H9 (cell line): ENCODE data around the gene FAM174C. TPM values are rescaled to one million over a fixed set of nuclear protein-coding genes. Genes with fewer than 3 reads are reported as not detected.

ENCODE experiments used
- DNase-seq: peaks from one replicate; pipeline ENCODE4 v3.0.0-alpha.2; 2017
- H2AFZ ChIP-seq: one replicate; pipeline ENCODE4 v1.6.1; 2013; ENCODE audit warnings: mild to moderate bottlenecking, low read length, control low read depth, moderate library complexity
- H2AK5ac ChIP-seq: 2 replicates; pipeline ENCODE4 v1.6.1; 2013; ENCODE audit warnings: low read length, control low read depth, mixed read lengths; ENCODE audit not compliant: insufficient read length
- H2BK120ac ChIP-seq: one replicate; pipeline ENCODE4 v1.6.1; 2013; ENCODE audit warnings: low read depth, mild to moderate bottlenecking, low read length, control low read depth, inconsistent platforms; ENCODE audit not compliant: poor library complexity, severe bottlenecking
- H2BK12ac ChIP-seq: 2 replicates; pipeline ENCODE4 v1.6.1; 2013; ENCODE audit warnings: low read length, control low read depth, mixed read lengths, low read depth; ENCODE audit not compliant: insufficient read length
- H2BK15ac ChIP-seq: 2 replicates; pipeline ENCODE4 v1.6.1; 2013; ENCODE audit warnings: low read depth, low read length, control low read depth
- H2BK20ac ChIP-seq: one replicate; pipeline ENCODE4 v1.6.1; 2013; ENCODE audit warnings: low read depth, mild to moderate bottlenecking, low read length, control low read depth, inconsistent platforms; ENCODE audit not compliant: poor library complexity, severe bottlenecking
- H2BK5ac ChIP-seq: 2 replicates; pipeline ENCODE4 v1.6.1; 2013; ENCODE audit warnings: low read length, control low read depth, mixed read lengths; ENCODE audit not compliant: insufficient read length
- H3K14ac ChIP-seq: 2 replicates; pipeline ENCODE4 v1.6.1; 2013; ENCODE audit warnings: low read length, control low read depth; ENCODE audit not compliant: insufficient read depth
- H3K18ac ChIP-seq: 2 replicates; pipeline ENCODE4 v1.6.1; 2013; ENCODE audit warnings: low read depth, mild to moderate bottlenecking, mixed read lengths, low read length, control low read depth; ENCODE audit not compliant: insufficient read length
- H3K23ac ChIP-seq: 2 replicates; pipeline ENCODE4 v1.6.1; 2013; ENCODE audit warnings: low read length, control low read depth, mixed read lengths, low read depth; ENCODE audit not compliant: insufficient read length
- H3K23me2 ChIP-seq: 2 replicates; pipeline ENCODE4 v1.6.1; 2013; ENCODE audit warnings: low read depth, mild to moderate bottlenecking, mixed read lengths, low read length, control low read depth; ENCODE audit not compliant: insufficient read length, poor library complexity, severe bottlenecking
- H3K27ac ChIP-seq: 2 replicates; pipeline ENCODE4 v1.5.1; 2013; ENCODE audit warnings: low read length, control low read depth, mixed read lengths, low read depth; ENCODE audit not compliant: insufficient read length
- H3K27me3 ChIP-seq: 2 replicates; pipeline ENCODE4 v1.6.1; 2013; ENCODE audit warnings: low read length, control low read depth, inconsistent platforms; ENCODE audit not compliant: insufficient read depth
- H3K4ac ChIP-seq: 2 replicates; pipeline ENCODE4 v1.6.1; 2013; ENCODE audit warnings: low read depth, mild to moderate bottlenecking, control low read depth, inconsistent platforms, low read length, moderate library complexity
- H3K4me1 ChIP-seq: 2 replicates; pipeline ENCODE4 v1.6.1; 2013; ENCODE audit warnings: low read length, control low read depth, inconsistent platforms; ENCODE audit not compliant: insufficient read depth
- H3K4me2 ChIP-seq: 2 replicates; pipeline ENCODE4 v1.6.1; 2013; ENCODE audit warnings: low read length, control low read depth, mixed read lengths; ENCODE audit not compliant: insufficient read length, insufficient read depth
- H3K56ac ChIP-seq: 2 replicates; pipeline ENCODE4 v1.6.1; 2013; ENCODE audit warnings: low read depth, mild to moderate bottlenecking, mixed read lengths, low read length, control low read depth; ENCODE audit not compliant: insufficient read length
- H3K79me1 ChIP-seq: 2 replicates; pipeline ENCODE4 v1.6.1; 2013; ENCODE audit warnings: low read depth, mild to moderate bottlenecking, moderate library complexity, low read length, control low read depth, inconsistent platforms; ENCODE audit not compliant: insufficient read depth, poor library complexity, severe bottlenecking
- H3K79me2 ChIP-seq: 2 replicates; pipeline ENCODE4 v1.6.1; 2013; ENCODE audit warnings: low read length, control low read depth, inconsistent platforms; ENCODE audit not compliant: insufficient read depth
- H3K9ac ChIP-seq: 2 replicates; pipeline ENCODE4 v1.6.1; 2013; ENCODE audit warnings: low read length, control low read depth, mixed read lengths; ENCODE audit not compliant: insufficient read length; ENCODE audit errors: extremely low read depth
- H3K9me3 ChIP-seq: one replicate; pipeline ENCODE4 v1.6.1; 2013; ENCODE audit warnings: low read depth, low read length, inconsistent platforms; ENCODE audit not compliant: control insufficient read depth
- H3T11ph ChIP-seq: one replicate; pipeline ENCODE4 v1.6.1; 2013; ENCODE audit warnings: mild to moderate bottlenecking, low read length, control low read depth, inconsistent platforms
- H4K20me1 ChIP-seq: one replicate; pipeline ENCODE4 v1.6.1; 2013; ENCODE audit not compliant: control insufficient read depth, insufficient read length, insufficient read depth
- H4K5ac ChIP-seq: 2 replicates; pipeline ENCODE4 v1.6.1; 2013; ENCODE audit warnings: low read depth, mild to moderate bottlenecking, mixed read lengths, low read length, control low read depth; ENCODE audit not compliant: insufficient read length
- H4K8ac ChIP-seq: replicated peaks from 2 replicates; pipeline ENCODE4 v1.6.1; 2013; ENCODE audit warnings: low read length, control low read depth, mixed read lengths, low read depth; ENCODE audit not compliant: insufficient read length
- H4K91ac ChIP-seq: 2 replicates; pipeline ENCODE4 v1.6.1; 2013; ENCODE audit warnings: low read depth, mild to moderate bottlenecking, moderate library complexity, mixed read lengths, low read length, control low read depth; ENCODE audit not compliant: insufficient read length
- H3K27ac Mint-ChIP-seq, 3 experiments: 2 replicates in 2 of 3; 3 replicates in 1 of 3; pipeline ENCODE4 v1.8.0; 2020 to 2021; ENCODE audit warnings: mixed read lengths in 3 of 3, mild to moderate bottlenecking in 1 of 3, moderate library complexity in 1 of 3
- H3K27me3 Mint-ChIP-seq: 2 replicates; pipeline ENCODE4 v1.8.0; 2021; ENCODE audit warnings: low read depth, mild to moderate bottlenecking, moderate library complexity, mixed read lengths
- H3K36me3 Mint-ChIP-seq, 3 experiments: 2 replicates in 2 of 3; 3 replicates in 1 of 3; pipeline ENCODE4 v1.8.0; 2020 to 2021; ENCODE audit warnings: low read depth in 3 of 3, mixed read lengths in 3 of 3; ENCODE audit not compliant: insufficient read depth in 1 of 3
- H3K4me1 Mint-ChIP-seq, 2 experiments: 2 replicates each; pipeline ENCODE4 v1.8.0; 2020; ENCODE audit warnings: mixed read lengths in 2 of 2
- H3K4me3 Mint-ChIP-seq, 2 experiments: 2 replicates in 1 of 2; 3 replicates in 1 of 2; pipeline ENCODE4 v1.8.0; 2020 to 2021; ENCODE audit warnings: mild to moderate bottlenecking in 2 of 2, mixed read lengths in 2 of 2, moderate library complexity in 1 of 2
- H3K9me3 Mint-ChIP-seq, 2 experiments: 2 replicates in 1 of 2; 3 replicates in 1 of 2; pipeline ENCODE4 v1.8.0; 2020; ENCODE audit warnings: mild to moderate bottlenecking in 2 of 2, mixed read lengths in 2 of 2, moderate library complexity in 1 of 2
- CTCF ChIP-seq: fragments of 200-600 bp; sonication (generic); conservative IDR thresholded peaks from 3 replicates; pipeline ENCODE4 v1.8.0; 2021; ENCODE audit warnings: antibody characterized with exemption, mild to moderate bottlenecking
- WGBS: extraction: QIAGEN DNeasy Blood & Tissue Kit; methylation state at CpG from one replicate; pipeline ENCODE4 v1.1.7; 2013; ENCODE audit warnings: missing lambda C conversion rate, low lambda C conversion rate, mixed read lengths; ENCODE audit not compliant: insufficient read length; ENCODE audit errors: extremely low coverage; 5-methylcytosine and 5-hydroxymethylcytosine counted together
- total RNA-seq: library from RNA; stranded (reverse); gene quantifications from 2 replicates; pipeline ENCODE4 v1.2.1, GENCODE V29; 2021

Gene FAM174C
- total RNA-seq, 1 experiment from 2014 or later: 63.0 TPM

GRCh38 chr19:1327125-1327524, 51.8 kb downstream of the FAM174C start:
- Histone ChIP-seq H4K5ac (no peak overlapping the region), H3K14ac (no peak overlapping the region), H4K20me1 (no peaks in the 10 kb centered on the region), H2BK15ac (no peak overlapping the region), H3K9ac (no peak overlapping the region), H3K4me2 (no peak overlapping the region), H3K9me3 (no peaks in the 10 kb centered on the region), H2BK20ac (no peak overlapping the region), H3K23me2 (no peaks in the 10 kb centered on the region), H2BK12ac (no peak overlapping the region), H3K27ac (no peak overlapping the region), H2AFZ (no peak overlapping the region), H3K23ac (no peak overlapping the region), H3T11ph (no peak overlapping the region), H3K56ac (no peak overlapping the region), H3K4me1 (no peaks in the 10 kb centered on the region), H2AK5ac (no peak overlapping the region), H2BK120ac (no peak overlapping the region), H3K4ac (no peak overlapping the region), H3K79me1 (no peaks in the 10 kb centered on the region), H2BK5ac (no peak overlapping the region), H4K91ac (no peak overlapping the region), H3K27me3 (no peaks in the 10 kb centered on the region), H3K18ac (no peak overlapping the region), H4K8ac (no peak overlapping the region), H3K79me2 (no peaks in the 10 kb centered on the region)
- peak overlapping the region in 2 of 3 experiments; percentile 15 to 81; a peak in 2 of 7 replicates for H3K27ac Mint-ChIP-seq
- H3K9me3 Mint-ChIP-seq: no peaks in the 10 kb centered on the region; a peak in 1 of 5 replicates
- H3K4me1 Mint-ChIP-seq: peaks cover 0 to 7% of the 10 kb centered on the region in 2 experiments; a peak in 2 of 4 replicates
- no CpG with 5 or more reads among the region's 14 CpGs for WGBS
- no peak overlapping the region for H3K4me3 Mint-ChIP-seq
- peaks cover 2% of the 10 kb centered on the region; the same call in 1 of the 2 replicates for H3K27me3 Mint-ChIP-seq
- no peaks in the 10 kb centered on the region for H3K36me3 Mint-ChIP-seq
- TF ChIP-seq CTCF: no peak
- DNase-seq: no peak

Other genes starting within 250 kb of the FAM174C start
- gene CNN2, start 248.9 kb upstream of the FAM174C start, total RNA-seq: 524 and 529 TPM in 2 replicates
- 28.3 and 34.6 TPM in 2 replicates for gene ABCA7, start 235.4 kb upstream of the FAM174C start, total RNA-seq
- gene ARHGAP45, start 208.4 kb upstream of the FAM174C start, total RNA-seq: 35.0 and 39.8 TPM in 2 replicates
- 261 and 272 TPM in 2 replicates for gene POLR2E, start 180.2 kb upstream of the FAM174C start, total RNA-seq
- gene GPX4, start 171.5 kb upstream of the FAM174C start, total RNA-seq: 355 and 363 TPM in 2 replicates
- 41.3 and 46.3 TPM in 2 replicates for gene SBNO2, start 101.3 kb upstream of the FAM174C start, total RNA-seq
- gene STK11, start 69.8 kb upstream of the FAM174C start, total RNA-seq: 74.3 and 75.5 TPM in 2 replicates
- 25.6 and 28.4 TPM in 2 replicates for gene CBARP, start 37.5 kb upstream of the FAM174C start, total RNA-seq
- gene ATP5F1D, start 33.8 kb upstream of the FAM174C start, total RNA-seq: 179 and 191 TPM in 2 replicates
- gene MIDN, start 26.9 kb upstream of the FAM174C start, total RNA-seq: 286 and 300 TPM in 2 replicates
- 249 and 263 TPM in 2 replicates for gene CIRBP, start 6.2 kb upstream of the FAM174C start, total RNA-seq
- 14.3 TPM in 2 replicates for gene EFNA2, start 10.3 kb downstream of the FAM174C start, total RNA-seq
- gene NDUFS7, start 108.4 kb downstream of the FAM174C start, total RNA-seq: 83.7 and 83.9 TPM in 2 replicates
- 26.6 and 27.4 TPM in 2 replicates for gene GAMT, start 126.0 kb downstream of the FAM174C start, total RNA-seq
- 255 and 265 TPM in 2 replicates for gene DAZAP1, start 132.1 kb downstream of the FAM174C start, total RNA-seq
- gene RPS15, start 162.9 kb downstream of the FAM174C start, total RNA-seq: 1,628 and 1,677 TPM in 2 replicates
- 0.68 and 2.0 TPM in 2 replicates for gene APC2, start 174.6 kb downstream of the FAM174C start, total RNA-seq
- 30.3 and 36.8 TPM in 2 replicates for gene C19orf25, start 203.7 kb downstream of the FAM174C start, total RNA-seq
- 5.8 and 9.1 TPM in 2 replicates for gene PCSK4, start 214.8 kb downstream of the FAM174C start, total RNA-seq
- 10.4 and 10.5 TPM in 2 replicates for gene REEP6, start 215.7 kb downstream of the FAM174C start, total RNA-seq
- gene ADAMTSL5, start 237.5 kb downstream of the FAM174C start, total RNA-seq: 1.4 and 1.5 TPM in 2 replicates
- 0.50 and 0.57 TPM in 2 replicates for gene PLK5, start 248.5 kb downstream of the FAM174C start, total RNA-seq